Smooth muscle cell (in vitro differentiated cells): ENCODE measurements around the gene SLC19A1. TPM values are rescaled to one million over a fixed set of nuclear protein-coding genes. Genes with fewer than 3 reads are reported as not detected.

ENCODE experiments used
- DNase-seq: peaks from one replicate; lab custom pipeline; 2025; ENCODE audit not compliant: unreplicated experiment; lab: John Stamatoyannopoulos, UW
- H2AFZ ChIP-seq: fragments of 200-600 bp; sonication (generic); 2 replicates; pipeline ENCODE4 v1.6.0; 2016; ENCODE audit warnings: antibody characterized with exemption, low read depth, mild to moderate bottlenecking
- H3F3A ChIP-seq: fragments of 200-600 bp; sonication (generic); 2 replicates; pipeline ENCODE4 v1.6.0; 2017; ENCODE audit warnings: antibody characterized with exemption, low read depth
- H3K27ac ChIP-seq: fragments of 200-600 bp; sonication (generic); 2 replicates; pipeline ENCODE4 v1.5.1; 2016; ENCODE audit warnings: low read depth, mild to moderate bottlenecking
- H3K27me3 ChIP-seq: fragments of 200-600 bp; sonication (generic); 2 replicates; pipeline ENCODE4 v1.6.1; 2016; ENCODE audit warnings: low read depth, mild to moderate bottlenecking
- H3K36me3 ChIP-seq: fragments of 200-600 bp; sonication (generic); 2 replicates; pipeline ENCODE4 v1.5.1; 2016; ENCODE audit warnings: low read depth
- H3K4me1 ChIP-seq: fragments of 200-600 bp; sonication (generic); 2 replicates; pipeline ENCODE4 v1.5.1; 2016; ENCODE audit warnings: low read depth
- H3K4me2 ChIP-seq: fragments of 200-600 bp; sonication (generic); 2 replicates; pipeline ENCODE4 v1.6.0; 2016; ENCODE audit warnings: mild to moderate bottlenecking
- H3K4me3 ChIP-seq: fragments of 200-600 bp; sonication (generic); 2 replicates; pipeline ENCODE4 v1.5.1; 2016; ENCODE audit warnings: mild to moderate bottlenecking
- H3K79me2 ChIP-seq: fragments of 200-600 bp; sonication (generic); 2 replicates; pipeline ENCODE4 v1.6.0; 2016; ENCODE audit warnings: low read depth, mild to moderate bottlenecking
- H3K9ac ChIP-seq: fragments of 200-600 bp; sonication (generic); 2 replicates; pipeline ENCODE4 v1.6.0; 2016; ENCODE audit warnings: low read depth
- H3K9me3 ChIP-seq: fragments of 200-600 bp; sonication (generic); replicated peaks from 2 replicates; pipeline ENCODE4 v1.5.1; 2016; ENCODE audit warnings: low read depth
- H4K20me1 ChIP-seq: fragments of 200-600 bp; sonication (generic); 2 replicates; pipeline ENCODE4 v1.6.0; 2016; ENCODE audit warnings: low read depth
- CTCF ChIP-seq: fragments of 200-600 bp; sonication (generic); IDR thresholded peaks from 2 replicates; pipeline ENCODE4 v1.5.1; 2017; ENCODE audit warnings: borderline replicate concordance, mild to moderate bottlenecking, antibody characterized with exemption; ENCODE audit not compliant: insufficient read depth, poor library complexity, severe bottlenecking
- WGBS: methylation state at CpG from one replicate; pipeline ENCODE4 v1.1.7; 2016; ENCODE audit warnings: low lambda C conversion rate; 5-methylcytosine and 5-hydroxymethylcytosine counted together
- polyA plus RNA-seq: library from polyadenylated mRNA; unstranded; fragments of >200 nt; fragmentation: Nextera tagmentation; extraction: Ambion mirVana; gene quantifications from 2 replicates; pipeline ENCODE4 v1.2.1, GENCODE V29; 2016
- total RNA-seq: library from RNA; depleted of rRNA; stranded (reverse); fragments of >200 nt; gene quantifications from 2 replicates; pipeline ENCODE4 v1.2.3, GENCODE V29; 2014

SLC19A1 gene
- total and polyA plus RNA-seq, 2 experiments from 2014 or later: 2.3 to 33.2 TPM

GRCh38 chr21:45522381-45522780 lies 19.9 kb downstream of the SLC19A1 start:
- peaks cover 11% of the 10 kb centered on the region for H3K9me3 ChIP-seq
- no peak for DNase-seq
- no peak overlapping the region for H3K4me2 ChIP-seq
- no peak overlapping the region for H3K9ac ChIP-seq
- 98% methylated on average over 6 of the region's 6 CpGs for WGBS
- no peaks in the 10 kb centered on the region for H3K79me2 ChIP-seq
- TF ChIP-seq CTCF: no peak
- peaks cover 7% of the 10 kb centered on the region for H3K36me3 ChIP-seq
- H3K4me1 ChIP-seq: no peaks in the 10 kb centered on the region
- H4K20me1 ChIP-seq: no peaks in the 10 kb centered on the region
- H2AFZ ChIP-seq: no peak overlapping the region
- H3K4me3 ChIP-seq: no peak overlapping the region
- no peaks in the 10 kb centered on the region for H3K27me3 ChIP-seq
- H3K27ac ChIP-seq: no peak overlapping the region
- H3F3A ChIP-seq: peaks cover 3% of the 10 kb centered on the region

- peaks cover 7% of the 10 kb centered on the region for H3K36me3 ChIP-seq
- no peak overlapping the region for H3K4me2 ChIP-seq
- H2AFZ ChIP-seq: no peak overlapping the region
- H4K20me1 ChIP-seq: no peaks in the 10 kb centered on the region
- DNase-seq: no peak
- TF ChIP-seq CTCF: no peak
- H3K9me3 ChIP-seq: peaks cover 11% of the 10 kb centered on the region
- H3K79me2 ChIP-seq: no peaks in the 10 kb centered on the region
- H3F3A ChIP-seq: peaks cover 3% of the 10 kb centered on the region
- no peak overlapping the region for H3K9ac ChIP-seq
- no peaks in the 10 kb centered on the region for H3K27me3 ChIP-seq
- H3K4me1 ChIP-seq: no peaks in the 10 kb centered on the region
- no peak overlapping the region for H3K27ac ChIP-seq
- H3K4me3 ChIP-seq: no peak overlapping the region
- WGBS: 98% methylated on average over 2 of the region's 2 CpGs
Measured at GRCh38 chr21:45521241-45521640, 21.0 kb downstream of the SLC19A1 start.

DNA sequence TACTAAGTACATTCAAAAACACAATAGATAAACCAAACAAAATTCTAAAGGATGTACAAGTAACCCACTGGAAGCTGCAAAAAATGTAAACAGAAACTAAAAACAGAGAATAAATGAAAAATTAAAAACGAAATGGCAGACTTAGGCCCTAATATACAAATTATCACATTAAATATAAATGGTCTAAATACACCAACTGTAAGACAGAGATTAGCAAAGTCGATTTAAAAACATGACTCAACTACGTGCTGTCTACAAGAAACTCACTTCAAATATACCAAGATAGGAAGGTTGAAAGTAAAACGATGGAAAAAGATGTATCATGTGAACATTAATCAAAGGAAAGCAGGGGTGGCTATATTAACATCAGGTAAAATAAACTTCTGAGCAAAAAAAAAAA lies 23.1 kb downstream of the SLC19A1 start:
- no peak for TF ChIP-seq CTCF
- Histone ChIP-seq H3K79me2 (no peaks in the 10 kb centered on the region), H3K4me1 (no peaks in the 10 kb centered on the region), H2AFZ (no peak overlapping the region), H3K4me3 (no peak overlapping the region), H3K9ac (no peak overlapping the region), H4K20me1 (no peaks in the 10 kb centered on the region), H3K4me2 (no peak overlapping the region), H3K9me3 (peaks cover 11% of the 10 kb centered on the region), H3K27ac (no peak overlapping the region), H3K27me3 (no peaks in the 10 kb centered on the region), H3K36me3 (peaks cover 7% of the 10 kb centered on the region), H3F3A (peaks cover 3% of the 10 kb centered on the region)
- WGBS: 93% methylated on average over 4 of the region's 4 CpGs
- no peak for DNase-seq

- no peaks in the 10 kb centered on the region for H3K4me1 ChIP-seq
- H3K9ac ChIP-seq: no peak overlapping the region
- H3K27ac ChIP-seq: no peak overlapping the region
- H4K20me1 ChIP-seq: peaks cover 2% of the 10 kb centered on the region
- no peak overlapping the region for H3K4me3 ChIP-seq
- TF ChIP-seq CTCF: no peak
- H3K36me3 ChIP-seq: peaks cover 7% of the 10 kb centered on the region
- DNase-seq: no peak
- peaks cover 11% of the 10 kb centered on the region for H3K9me3 ChIP-seq
- no peaks in the 10 kb centered on the region for H3K79me2 ChIP-seq
- no peak overlapping the region for H3K4me2 ChIP-seq
- no peak overlapping the region for H2AFZ ChIP-seq
- H3F3A ChIP-seq: peaks cover 3% of the 10 kb centered on the region
- H3K27me3 ChIP-seq: no peaks in the 10 kb centered on the region
- 96% methylated on average over 2 of the region's 2 CpGs for WGBS
Measured at GRCh38 chr21:45518742-45519141, 23.5 kb downstream of the SLC19A1 start.
